ENCODE measurements around the gene ZFP36L2.

- TF ChIP-seq CTCF (IDR thresholded peaks at IDR 0.05), result no peak
- no peak for TF ChIP-seq EZH2 (IDR thresholded peaks at IDR 0.05; ENCODE audit: borderline replicate concordance, insufficient read depth, low read depth, low read length, poor library complexity, severe bottlenecking)
Measured at GRCh38 chr2:43197588-43197896, 28.9 kb downstream of the ZFP36L2 start.
